Stimulated activated CD8-positive, alpha-beta memory T cell treated with anti-CD3 and anti-CD28 coated beads, Interleukin-15, amount 100 ng/mL, for 48 hours (primary cell): ENCODE data around the gene GMPPA.

ENCODE experiments used
- DNase-seq, 2 donors: peaks; one replicate each; pipeline ENCODE4 v3.0.0-alpha.2; 2020; ENCODE audit warnings: low read depth in 2 of 2

GMPPA gene

GRCh38 chr2:219486380-219486959, 12.2 kb upstream of the GMPPA start:
- DNase-seq = no peak

GRCh38 chr2:219488149-219488843, 10.4 kb upstream of the GMPPA start:
- no peak for DNase-seq

- DNase-seq = no peak
Observed at GRCh38 chr2:219488844-219489194, 9.9 kb upstream of the GMPPA start.

- no peak for DNase-seq
Observed at GRCh38 chr2:219489315-219489714, 9.4 kb upstream of the GMPPA start.

GRCh38 chr2:219490186-219490585, 8.5 kb upstream of the GMPPA start:
- DNase-seq = no peak

- no peak for DNase-seq
Observed at GRCh38 chr2:219490600-219491130, 8.0 kb upstream of the GMPPA start.

GRCh38 chr2:219491278-219491963, 7.3 kb upstream of the GMPPA start:
- DNase-seq = no peak

- no peak for DNase-seq
Observed at GRCh38 chr2:219492575-219492974, 6.1 kb upstream of the GMPPA start.

- no peak for DNase-seq
Observed at GRCh38 chr2:219493086-219493485, 5.6 kb upstream of the GMPPA start.

- DNase-seq = no peak
Observed at GRCh38 chr2:219494952-219495530, 3.6 kb upstream of the GMPPA start.

GRCh38 chr2:219495531-219496122, 3.1 kb upstream of the GMPPA start:
- peak; percentile 36 to 37 for DNase-seq

- DNase-seq = no peak
Observed at GRCh38 chr2:219496247-219496824, 2.4 kb upstream of the GMPPA start.

GRCh38 chr2:219496825-219497494, 1.7 kb upstream of the GMPPA start:
- no peak for DNase-seq

GRCh38 chr2:219497495-219498279, 1.0 kb upstream of the GMPPA start:
- no peak for DNase-seq

- no peak for DNase-seq
Observed at GRCh38 chr2:219499058-219499307, 292 bp downstream of the GMPPA start.

- DNase-seq = no peak
Observed at GRCh38 chr2:219499555-219499954, 864 bp downstream of the GMPPA start.

- no peak for DNase-seq
Observed at GRCh38 chr2:219500135-219500534, 1.4 kb downstream of the GMPPA start.

GRCh38 chr2:219501849-219502248, 3.2 kb downstream of the GMPPA start:
- DNase-seq = no peak

GRCh38 chr2:219502618-219503017, 3.9 kb downstream of the GMPPA start:
- no peak for DNase-seq

GRCh38 chr2:219505585-219505984, 6.9 kb downstream of the GMPPA start:
- no peak for DNase-seq
